CD4-positive, alpha-beta memory T cell (primary cell): ENCODE data around the gene NRGN. TPM values are rescaled to one million over a fixed set of nuclear protein-coding genes. Genes with fewer than 3 reads are reported as not detected.

Experiments used
- CTCF ChIA-PET: fragments of 350-600 bp; sonication (Branson Sonifier 250); formaldehyde crosslinking; loops from one replicate; lab custom pipeline; 2021; ENCODE audit warnings: inconsistent platforms; ENCODE audit not compliant: partially characterized antibody; lab: Charles Lee
- POLR2A ChIA-PET: fragments of 350-600 bp; sonication (Branson Sonifier 250); formaldehyde crosslinking; loops from one replicate; lab custom pipeline; 2021; ENCODE audit not compliant: partially characterized antibody; lab: Charles Lee
- DNase-seq, 5 donors: peaks; one replicate each; pipeline versions ENCODE4 v3.0.0 to v3.0.0-alpha.2; 2020 to 2022; ENCODE audit warnings: mixed read lengths in 1 of 5
- H3K27ac ChIP-seq: one replicate; pipeline ENCODE4 v1.7.0; 2013; ENCODE audit warnings: low read depth, low read length
- H3K27me3 ChIP-seq: 2 replicates; pipeline ENCODE4 v1.7.0; 2013; ENCODE audit warnings: mild to moderate bottlenecking, low read length, moderate library complexity; ENCODE audit not compliant: insufficient read depth
- H3K36me3 ChIP-seq: 2 replicates; pipeline ENCODE4 v1.7.0; 2013; ENCODE audit warnings: mild to moderate bottlenecking, low read length, moderate library complexity; ENCODE audit not compliant: insufficient read depth
- H3K4me1 ChIP-seq: 2 replicates; pipeline ENCODE4 v1.7.0; 2013; ENCODE audit warnings: mild to moderate bottlenecking, low read length, moderate library complexity; ENCODE audit not compliant: insufficient read depth
- H3K4me3 ChIP-seq, 2 donors: one replicate each; pipeline ENCODE4 v1.7.0; 2013; ENCODE audit warnings: low read length in 2 of 2, mild to moderate bottlenecking in 1 of 2
- H3K9me3 ChIP-seq, 2 donors: one replicate each; pipeline ENCODE4 v1.7.0; 2013; ENCODE audit warnings: low read length in 2 of 2, control low read depth in 1 of 2; ENCODE audit not compliant: control insufficient read depth in 1 of 2
- H3K27ac Mint-ChIP-seq, 7 donors: one replicate each; pipeline ENCODE4 v1.8.0; 2020 to 2021; ENCODE audit warnings: mixed read lengths in 7 of 7, mild to moderate bottlenecking in 6 of 7, inconsistent platforms in 3 of 7, moderate library complexity in 3 of 7
- H3K27me3 Mint-ChIP-seq, 2 donors: one replicate each; pipeline ENCODE4 v1.8.0; 2020 to 2021; ENCODE audit warnings: mixed read lengths in 2 of 2
- H3K36me3 Mint-ChIP-seq, 2 donors: one replicate each; pipeline ENCODE4 v1.8.0; 2020 to 2021; ENCODE audit warnings: mixed read lengths in 2 of 2, inconsistent platforms in 1 of 2, mild to moderate bottlenecking in 1 of 2
- H3K4me1 Mint-ChIP-seq, 4 donors: one replicate each; pipeline ENCODE4 v1.8.0; 2020 to 2021; ENCODE audit warnings: mixed read lengths in 4 of 4, mild to moderate bottlenecking in 1 of 4
- H3K4me3 Mint-ChIP-seq, 8 donors: one replicate each; pipeline ENCODE4 v1.8.0; 2020 to 2021; ENCODE audit warnings: mixed read lengths in 8 of 8, mild to moderate bottlenecking in 7 of 8, moderate library complexity in 6 of 8, inconsistent platforms in 3 of 8
- H3K9me3 Mint-ChIP-seq, 8 donors: one replicate each; pipeline ENCODE4 v1.8.0; 2020 to 2021; ENCODE audit warnings: mixed read lengths in 8 of 8, mild to moderate bottlenecking in 5 of 8, inconsistent platforms in 3 of 8, moderate library complexity in 1 of 8
- intact Hi-C: fragments of 100-400 bp; cut with micrococcal nuclease; formaldehyde crosslinking; loops from one replicate; pipeline ENCODE4 v1.15.1; 2023
- polyA plus RNA-seq, 2 donors: library from polyadenylated mRNA; unstranded; fragments of 300-500 nt; fragmentation: Illumina TruSeq; gene quantifications; one replicate each; pipeline ENCODE4 v1.2.3, GENCODE V29; 2021
- total RNA-seq, 2 experiments: library from RNA; stranded (reverse); gene quantifications; one replicate each; pipeline ENCODE4 v1.2.3, GENCODE V29; 2021

NRGN gene
- total and polyA plus RNA-seq, 4 experiments from 2014 or later: 0.67 TPM; not detected in 3

GRCh38 chr11:124747406-124748099 lies 7.8 kb downstream of the NRGN start:
- ChIA-PET POLR2A (interaction anchor here (1.2 to 3.4 kb wide), 10 partner anchors 9 to 206 kb away, joined by 3 to 50 read pairs (median 24); partner anchors contain the start of genes CCDC15, ESAM, MSANTD2 and SIAE), CTCF (interaction anchor here (1.3 to 17.0 kb wide), 10 partner anchors 10 to 89 kb away, joined by 3 to 239 read pairs (median 14); partner anchors contain the start of genes ESAM and MSANTD2)
- Mint-ChIP-seq H3K36me3 (peaks cover 0 to 6% of the 10 kb centered on the region in 2 donors), H3K27me3 (peaks cover 0 to 1% of the 10 kb centered on the region in 2 donors), H3K4me3 (peak overlapping the region; percentile 96 to 99 (median 98)), H3K9me3 (no peaks in the 10 kb centered on the region), H3K27ac (peak overlapping the region in 3 of 7 donors; percentile 82 to 94 (median 94)), H3K4me1 (peaks cover 6 to 21% (median 9%) of the 10 kb centered on the region in 4 donors)
- Histone ChIP-seq H3K27ac (no peak overlapping the region), H3K36me3 (no peaks in the 10 kb centered on the region), H3K4me1 (peaks cover 6% of the 10 kb centered on the region), H3K4me3 (peak overlapping the region in 1 of 2 donors; percentile 97), H3K9me3 (no peaks in the 10 kb centered on the region), H3K27me3 (no peaks in the 10 kb centered on the region)
- intact Hi-C loops: loop anchor here (2.0 kb wide), 4 partner anchors 29 to 1139 kb away; partner anchors contain the start of genes HYLS1 and MSANTD2
- no peak for DNase-seq

GRCh38 chr11:124748100-124748418 lies 8.3 kb downstream of the NRGN start:
- ChIA-PET CTCF (interaction anchor here (1.1 to 17.0 kb wide), 5 partner anchors 9 to 89 kb away, joined by 5 to 239 read pairs (median 41); partner anchors contain the start of gene ESAM), POLR2A (no interaction called here)
- peak overlapping the region in 1 of 7 donors; percentile 26 for H3K27ac Mint-ChIP-seq
- H3K4me3 Mint-ChIP-seq: peak overlapping the region in 4 of 8 donors; percentile 21 to 61 (median 44)
- no peaks in the 10 kb centered on the region for H3K9me3 Mint-ChIP-seq
- peaks cover 6 to 21% (median 9%) of the 10 kb centered on the region in 4 donors for H3K4me1 Mint-ChIP-seq
- H3K36me3 ChIP-seq: no peaks in the 10 kb centered on the region
- no peak overlapping the region for H3K4me3 ChIP-seq
- no peaks in the 10 kb centered on the region for H3K9me3 ChIP-seq
- H3K27me3 ChIP-seq: no peaks in the 10 kb centered on the region
- H3K27me3 Mint-ChIP-seq: peaks cover 0 to 1% of the 10 kb centered on the region in 2 donors
- H3K36me3 Mint-ChIP-seq: peaks cover 0 to 6% of the 10 kb centered on the region in 2 donors
- H3K4me1 ChIP-seq: peaks cover 6% of the 10 kb centered on the region
- H3K27ac ChIP-seq: no peak overlapping the region
- intact Hi-C loops: no loop called here
- no peak for DNase-seq

DNA sequence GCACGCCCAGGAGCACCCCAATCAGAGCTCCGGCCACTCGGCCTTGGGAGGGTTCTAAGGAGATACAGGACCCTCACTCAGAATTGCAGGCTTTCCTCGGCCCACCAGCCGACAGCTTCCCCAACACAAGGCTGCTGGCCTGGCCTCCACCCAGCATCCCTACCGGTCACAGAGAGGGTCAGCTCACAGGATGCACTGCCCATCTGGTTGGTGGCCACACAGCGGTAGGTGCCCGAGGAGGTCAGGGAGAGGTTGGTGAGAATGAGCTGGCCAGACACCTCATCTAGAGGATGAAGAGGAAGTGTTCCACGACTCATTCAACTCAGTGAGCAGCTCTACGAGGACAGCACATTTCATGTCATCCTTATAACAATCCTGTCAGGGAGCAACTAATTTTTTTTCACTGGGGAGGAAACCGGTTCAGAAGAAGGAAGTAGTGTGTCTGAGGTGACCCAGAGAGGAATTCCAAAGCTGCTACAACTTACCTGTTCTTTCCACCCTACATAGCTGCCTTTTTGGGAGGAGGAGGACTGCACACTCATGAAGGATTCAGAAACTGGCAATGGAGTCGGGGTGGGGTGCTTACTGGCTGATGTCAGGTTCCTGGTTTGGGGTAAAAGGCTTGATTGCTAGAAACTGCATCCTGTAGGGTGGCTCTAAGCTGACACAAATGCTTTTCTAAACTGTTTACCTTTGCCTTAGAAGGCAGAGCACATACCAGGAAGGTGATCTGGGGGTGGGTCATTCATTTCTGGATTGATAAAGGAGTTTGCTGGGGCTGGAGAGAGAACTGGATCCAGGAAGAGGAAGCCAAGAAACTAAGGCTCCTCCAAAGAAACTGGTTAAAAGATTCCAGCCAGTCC lies 9.0 kb downstream of the NRGN start:
- no peak for DNase-seq
- no peaks in the 10 kb centered on the region for H3K9me3 ChIP-seq
- peaks cover 6% of the 10 kb centered on the region for H3K4me1 ChIP-seq
- Mint-ChIP-seq H3K4me1 (peaks cover 6 to 21% (median 9%) of the 10 kb centered on the region in 4 donors), H3K36me3 (peaks cover 0 to 6% of the 10 kb centered on the region in 2 donors), H3K27me3 (peaks cover 0 to 1% of the 10 kb centered on the region in 2 donors), H3K27ac (peak overlapping the region in 2 of 7 donors; percentile 3 to 9), H3K4me3 (peak overlapping the region in 3 of 8 donors; percentile 35 to 61 (median 38)), H3K9me3 (no peaks in the 10 kb centered on the region)
- no peak overlapping the region for H3K4me3 ChIP-seq
- ChIA-PET CTCF (interaction anchor here (1.1 to 17.0 kb wide), 6 partner anchors 8 to 88 kb away, joined by 4 to 239 read pairs (median 27); partner anchors contain the start of gene ESAM), POLR2A (no interaction called here)
- no peak overlapping the region for H3K27ac ChIP-seq
- intact Hi-C loops: no loop called here
- H3K36me3 ChIP-seq: no peaks in the 10 kb centered on the region
- H3K27me3 ChIP-seq: no peaks in the 10 kb centered on the region

DNA sequence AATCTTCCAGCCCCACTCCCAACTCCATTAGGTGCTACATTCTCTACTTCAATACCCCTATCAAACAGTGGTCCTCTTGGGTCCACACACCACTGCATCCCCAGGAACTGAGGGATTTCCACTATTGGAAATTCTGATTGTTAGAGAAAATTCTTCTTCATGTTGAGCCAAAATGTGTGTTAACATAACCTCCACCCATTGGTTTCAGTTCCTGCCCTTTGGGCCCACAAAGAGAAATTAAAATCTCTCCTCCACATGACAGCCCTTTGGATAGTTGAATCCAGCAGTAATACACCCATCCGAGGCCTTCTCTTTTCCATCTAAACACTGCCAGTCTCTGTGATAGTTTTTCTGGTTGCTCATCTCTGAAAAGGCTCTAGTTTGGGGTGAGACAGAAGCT lies 10.2 kb downstream of the NRGN start:
- H3K36me3 ChIP-seq: no peaks in the 10 kb centered on the region
- H3K27me3 ChIP-seq: no peaks in the 10 kb centered on the region
- ChIA-PET POLR2A (interaction anchor here (0.9 kb wide), 1 partner anchor 127 kb away, joined by 3 read pairs; the partner anchor contains the start of gene TBRG1), CTCF (interaction anchor here (17.0 kb wide), 1 partner anchor 16 kb away, joined by 239 read pairs; the partner anchor contains the start of gene ESAM)
- peaks cover 6% of the 10 kb centered on the region for H3K4me1 ChIP-seq
- Mint-ChIP-seq H3K36me3 (peaks cover 0 to 6% of the 10 kb centered on the region in 2 donors), H3K27me3 (peaks cover 0 to 1% of the 10 kb centered on the region in 2 donors), H3K9me3 (no peaks in the 10 kb centered on the region), H3K27ac (peak overlapping the region in 1 of 7 donors; percentile 55), H3K4me3 (no peak overlapping the region), H3K4me1 (peaks cover 6 to 21% (median 9%) of the 10 kb centered on the region in 4 donors)
- H3K27ac ChIP-seq: no peak overlapping the region
- no peak overlapping the region for H3K4me3 ChIP-seq
- intact Hi-C loops: no loop called here
- no peak for DNase-seq
- no peaks in the 10 kb centered on the region for H3K9me3 ChIP-seq

- Mint-ChIP-seq H3K36me3 (peaks cover 0 to 4% of the 10 kb centered on the region in 2 donors), H3K4me1 (peaks cover 4 to 20% (median 6%) of the 10 kb centered on the region in 4 donors), H3K27ac (no peak overlapping the region), H3K9me3 (no peaks in the 10 kb centered on the region), H3K27me3 (peaks cover 4 to 8% of the 10 kb centered on the region in 2 donors), H3K4me3 (no peak overlapping the region)
- Histone ChIP-seq H3K27me3 (no peaks in the 10 kb centered on the region), H3K36me3 (no peaks in the 10 kb centered on the region), H3K4me3 (no peak overlapping the region), H3K9me3 (no peaks in the 10 kb centered on the region), H3K4me1 (peaks cover 6% of the 10 kb centered on the region), H3K27ac (no peak overlapping the region)
- no peak for DNase-seq
- intact Hi-C loops: no loop called here
- POLR2A ChIA-PET: interaction anchor here (1.0 to 1.1 kb wide), 2 partner anchors 12 to 49 kb away, joined by 3 read pairs; partner anchors contain the start of gene MSANTD2
- CTCF ChIA-PET: interaction anchor here (17.0 kb wide), 1 partner anchor 14 kb away, joined by 239 read pairs; the partner anchor contains the start of gene ESAM
Observed at GRCh38 chr11:124751391-124751740, 11.6 kb downstream of the NRGN start.

DNA sequence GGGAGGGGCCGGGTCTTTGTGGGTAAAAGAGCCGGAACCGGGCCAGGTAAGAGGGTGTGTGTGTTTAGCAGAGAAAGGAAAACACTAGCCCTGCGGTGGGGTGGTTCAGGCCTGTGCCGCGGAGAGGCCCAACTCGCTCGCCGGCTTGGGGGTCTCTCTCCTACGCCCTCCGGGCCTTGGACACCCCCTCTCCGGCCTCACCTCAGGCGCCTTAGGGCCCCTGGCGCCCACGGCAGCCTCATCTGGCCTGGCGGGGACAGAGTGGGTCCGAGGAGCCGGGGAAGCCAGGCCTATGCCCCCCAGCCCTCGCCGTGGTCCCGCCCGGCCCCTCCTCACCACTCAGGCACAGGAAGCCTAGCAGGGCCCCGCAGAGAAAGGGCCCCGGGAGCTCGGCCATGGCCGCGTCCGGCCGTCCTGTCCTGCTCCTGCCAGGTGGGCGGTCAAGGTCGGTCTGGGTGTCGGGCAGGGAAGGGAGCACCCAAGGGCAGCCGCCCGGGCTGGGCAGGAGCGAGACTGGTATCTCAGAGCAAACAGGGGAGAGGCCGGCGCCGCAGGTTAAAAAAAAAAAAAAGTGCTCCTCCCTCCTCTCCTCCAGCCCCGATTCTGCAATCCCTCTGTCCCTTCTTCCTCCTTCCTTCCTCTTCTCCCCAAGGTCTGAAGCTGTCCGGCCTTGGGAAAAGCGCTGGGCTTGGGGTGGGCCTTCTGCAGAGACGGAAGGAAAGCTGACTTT lies 12.2 kb downstream of the NRGN start, which contains the start of gene VSIG2:
TSS of gene VSIG2 (minus strand) at position 515 of the 730 bp plus-strand sequence. CDS start at position 397, 118 bp downstream.
- Histone ChIP-seq H3K4me3 (no peak within 1 kb of the TSS), H3K9me3 (no peaks in the 10 kb centered on the region), H3K27me3 (no peaks in the 10 kb centered on the region), H3K27ac (no peak within 1 kb of the TSS), H3K36me3 (no peaks in the 10 kb centered on the region), H3K4me1 (peaks cover 6% of the 10 kb centered on the region)
- H3K27me3 Mint-ChIP-seq: peaks cover 10 to 11% of the 10 kb centered on the region in 2 donors
- ChIA-PET CTCF (interaction anchor here (1.2 to 17.0 kb wide), 4 partner anchors 13 to 82 kb away, joined by 3 to 239 read pairs (median 8); partner anchors contain the start of gene ESAM), POLR2A (interaction anchor here (0.6 to 1.5 kb wide), 6 partner anchors 9 to 69 kb away, joined by 3 to 5 read pairs (median 3); partner anchors contain the start of gene MSANTD2)
- no peaks in the 10 kb centered on the region for H3K9me3 Mint-ChIP-seq
- H3K4me1 Mint-ChIP-seq: peaks cover 0 to 16% (median 4%) of the 10 kb centered on the region in 4 donors
- DNase-seq: no peak
- peak within 1 kb of the TSS in 3 of 8 donors; percentile 36 to 76 (median 43) for H3K4me3 Mint-ChIP-seq
- no peaks in the 10 kb centered on the region for H3K36me3 Mint-ChIP-seq
- H3K27ac Mint-ChIP-seq: peak within 1 kb of the TSS in 3 of 7 donors; percentile 57 to 87 (median 82)
- intact Hi-C loops: no loop called here
